ENCODE data around the gene ARL2BP. TPM values are rescaled to one million over a fixed set of nuclear protein-coding genes. Genes with fewer than 3 reads are reported as not detected.

ARL2BP gene
- total RNA-seq, 1 experiment from 2014 or later, result 47.6 TPM

DNA sequence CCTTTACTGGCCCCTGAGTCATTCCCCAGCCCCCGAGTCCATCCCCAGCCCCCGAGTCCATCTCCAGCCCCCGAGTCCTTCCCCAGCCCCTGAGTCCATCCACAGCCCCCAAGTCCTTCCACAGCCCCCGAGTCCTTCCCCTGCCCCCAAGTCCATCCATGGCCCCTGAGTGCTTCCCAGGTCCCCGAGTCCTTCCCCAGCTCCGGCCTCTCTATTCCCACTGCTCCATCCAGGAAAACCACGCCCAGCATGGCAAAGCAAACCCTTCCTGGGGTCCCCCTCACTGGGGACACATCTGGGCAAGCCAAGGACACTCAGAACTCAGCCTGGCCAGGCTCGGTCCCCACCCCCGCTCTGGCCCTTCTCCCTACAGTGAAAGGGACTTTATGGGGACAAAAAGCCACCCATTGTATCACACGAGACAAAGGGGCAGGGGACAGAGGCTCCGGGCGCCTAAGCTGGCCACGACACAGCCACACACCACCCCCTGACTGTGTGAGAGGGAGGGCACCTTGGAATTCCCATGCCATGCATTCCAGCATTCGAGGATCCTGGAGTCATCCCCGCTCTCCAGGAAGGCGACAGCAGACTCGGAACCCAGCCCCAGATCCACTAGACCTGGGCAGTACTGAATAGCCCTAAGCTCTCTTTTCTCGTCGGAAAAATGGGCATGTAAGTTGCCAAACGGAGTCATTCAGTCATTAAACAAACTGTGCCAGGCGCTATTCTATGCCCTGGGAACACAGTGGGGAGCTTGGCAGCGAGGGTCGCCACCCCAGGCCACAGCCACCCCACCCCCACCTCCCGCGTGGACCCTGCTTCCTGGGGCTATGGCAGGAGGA, 25.4 kb downstream of the ARL2BP start:
- peaks cover 9% of the 10 kb centered on the region for H3K36me3 Mint-ChIP-seq (ENCODE audit: insufficient read depth, unreplicated experiment)
- POLR2A ChIA-PET, result no interaction called here
- CTCF ChIA-PET, result no interaction called here

DNA sequence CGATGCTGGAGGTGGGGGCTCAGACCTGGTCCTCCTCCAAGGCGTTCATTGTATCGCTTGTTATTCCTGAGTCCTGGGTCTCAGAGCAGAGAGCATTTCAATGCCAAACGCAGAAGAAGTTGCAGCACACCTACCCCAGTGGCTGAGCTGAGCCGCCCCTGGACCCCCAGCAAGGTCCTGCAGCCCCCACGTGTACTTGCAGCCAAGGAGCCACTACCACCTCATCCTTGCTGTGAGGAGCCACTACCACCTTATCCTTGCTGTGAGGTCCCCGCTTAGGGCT, 25.9 kb downstream of the ARL2BP start:
- no peaks in the 10 kb centered on the region for H3K36me3 ChIP-seq (ENCODE audit: control insufficient read depth, insufficient read depth, low read length)
- no peaks in the 10 kb centered on the region for H3K27me3 ChIP-seq (replicated peaks; ENCODE audit: control insufficient read depth, insufficient read depth, low read length)
- Mint-ChIP-seq H3K27ac (ENCODE audit: unreplicated experiment) (no peak overlapping the region), H3K9me3 (ENCODE audit: unreplicated experiment) (no peaks in the 10 kb centered on the region), H3K36me3 (ENCODE audit: insufficient read depth, unreplicated experiment) (peaks cover 15% of the 10 kb centered on the region), H3K27me3 (ENCODE audit: insufficient read depth, unreplicated experiment) (no peaks in the 10 kb centered on the region), H3K4me3 (ENCODE audit: unreplicated experiment) (no peak overlapping the region), H3K4me1 (ENCODE audit: low read depth, unreplicated experiment) (peaks cover 14% of the 10 kb centered on the region)
- BruUV-seq (replicated peaks), result no TSS peak
- H3K9me3 ChIP-seq, result no peaks in the 10 kb centered on the region
- POLR2A ChIA-PET, result no interaction called here
- peaks cover 24% of the 10 kb centered on the region for H3K4me1 ChIP-seq
- TF ChIP-seq, protein P1, sequence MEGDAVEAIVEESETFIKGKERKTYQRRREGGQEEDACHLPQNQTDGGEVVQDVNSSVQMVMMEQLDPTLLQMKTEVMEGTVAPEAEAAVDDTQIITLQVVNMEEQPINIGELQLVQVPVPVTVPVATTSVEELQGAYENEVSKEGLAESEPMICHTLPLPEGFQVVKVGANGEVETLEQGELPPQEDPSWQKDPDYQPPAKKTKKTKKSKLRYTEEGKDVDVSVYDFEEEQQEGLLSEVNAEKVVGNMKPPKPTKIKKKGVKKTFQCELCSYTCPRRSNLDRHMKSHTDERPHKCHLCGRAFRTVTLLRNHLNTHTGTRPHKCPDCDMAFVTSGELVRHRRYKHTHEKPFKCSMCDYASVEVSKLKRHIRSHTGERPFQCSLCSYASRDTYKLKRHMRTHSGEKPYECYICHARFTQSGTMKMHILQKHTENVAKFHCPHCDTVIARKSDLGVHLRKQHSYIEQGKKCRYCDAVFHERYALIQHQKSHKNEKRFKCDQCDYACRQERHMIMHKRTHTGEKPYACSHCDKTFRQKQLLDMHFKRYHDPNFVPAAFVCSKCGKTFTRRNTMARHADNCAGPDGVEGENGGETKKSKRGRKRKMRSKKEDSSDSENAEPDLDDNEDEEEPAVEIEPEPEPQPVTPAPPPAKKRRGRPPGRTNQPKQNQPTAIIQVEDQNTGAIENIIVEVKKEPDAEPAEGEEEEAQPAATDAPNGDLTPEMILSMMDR (IDR thresholded peaks at IDR 0.05; ENCODE audit: insufficient read depth in 1 of 2, low read depth in 1 of 2, low read length in 1 of 2, severe bottlenecking in 1 of 2, unreplicated experiment in 1 of 2), result no peak
- DNase-seq, result no peak
- H3K4me3 ChIP-seq (ENCODE audit: low read depth, low read length), result no peak overlapping the region
- intact Hi-C loops (cut with micrococcal nuclease; ENCODE audit: unreplicated experiment), result no loop called here
- CTCF ChIA-PET, result no interaction called here

More for the DNA sequence above, 25.4 kb downstream of the ARL2BP start:
- intact Hi-C loops (cut with micrococcal nuclease; ENCODE audit: unreplicated experiment), result no loop called here
- Mint-ChIP-seq H3K9me3 (ENCODE audit: unreplicated experiment) (no peaks in the 10 kb centered on the region), H3K27ac (ENCODE audit: unreplicated experiment) (no peak overlapping the region), H3K4me1 (ENCODE audit: low read depth, unreplicated experiment) (peaks cover 11% of the 10 kb centered on the region), H3K4me3 (ENCODE audit: unreplicated experiment) (no peak overlapping the region), H3K27me3 (ENCODE audit: insufficient read depth, unreplicated experiment) (no peaks in the 10 kb centered on the region)
- Histone ChIP-seq H3K9me3 (no peaks in the 10 kb centered on the region), H3K4me1 (peaks cover 24% of the 10 kb centered on the region), H3K36me3 (ENCODE audit: control insufficient read depth, insufficient read depth, low read length) (no peaks in the 10 kb centered on the region), H3K4me3 (ENCODE audit: low read depth, low read length) (no peak overlapping the region), H3K27me3 (replicated peaks; ENCODE audit: control insufficient read depth, insufficient read depth, low read length) (no peaks in the 10 kb centered on the region)
- no TSS peak for BruUV-seq (replicated peaks)
- no peak for DNase-seq
- TF ChIP-seq, protein P1 (IDR thresholded peaks at IDR 0.05; ENCODE audit: insufficient read depth in 1 of 2, low read depth in 1 of 2, low read length in 1 of 2, severe bottlenecking in 1 of 2, unreplicated experiment in 1 of 2), result no peak

DNA sequence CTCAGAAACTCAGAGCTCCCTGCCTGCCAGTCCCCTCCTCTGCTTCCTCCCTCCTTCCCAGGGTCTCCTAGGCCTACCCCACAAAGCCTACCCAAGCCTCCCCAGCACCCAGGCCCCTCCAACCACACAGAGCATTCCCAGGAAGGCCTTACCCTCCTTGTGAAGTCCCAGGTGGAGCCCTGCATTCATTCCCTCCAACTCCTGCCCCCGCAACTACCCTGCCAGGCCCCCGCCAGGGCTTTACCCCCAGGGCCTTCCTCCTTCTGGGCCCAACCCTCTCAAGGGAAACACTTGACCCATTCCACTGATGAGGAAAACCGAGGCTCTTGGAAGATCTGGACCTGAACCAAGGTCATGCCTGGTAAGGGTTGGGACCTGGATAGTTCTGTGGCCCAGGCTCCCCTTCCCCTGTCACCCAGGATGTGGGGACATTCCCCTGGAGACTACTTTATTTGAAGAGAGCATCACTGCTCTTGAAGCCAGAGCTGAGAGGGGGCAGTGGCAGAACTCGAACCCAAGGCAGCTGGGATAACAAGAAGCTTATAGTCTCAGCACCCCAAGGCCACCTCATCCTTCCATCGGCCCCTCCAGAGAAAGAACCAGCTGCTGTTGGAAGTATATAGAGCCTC, 26.9 kb downstream of the ARL2BP start:
- H3K27ac Mint-ChIP-seq (ENCODE audit: unreplicated experiment), result peak overlapping the region; percentile 26

More for the DNA sequence above, 26.9 kb downstream of the ARL2BP start:
- no peaks in the 10 kb centered on the region for H3K9me3 Mint-ChIP-seq (ENCODE audit: unreplicated experiment)
- H3K36me3 Mint-ChIP-seq (ENCODE audit: insufficient read depth, unreplicated experiment), result peaks cover 18% of the 10 kb centered on the region
- Histone ChIP-seq H3K36me3 (ENCODE audit: control insufficient read depth, insufficient read depth, low read length) (no peaks in the 10 kb centered on the region; the same call in 1 of the 2 replicates), H3K4me3 (ENCODE audit: low read depth, low read length) (no peak overlapping the region), H3K4me1 (peaks cover 24% of the 10 kb centered on the region), H3K9me3 (no peaks in the 10 kb centered on the region), H3K27me3 (replicated peaks; ENCODE audit: control insufficient read depth, insufficient read depth, low read length) (no peaks in the 10 kb centered on the region)
- H3K4me3 Mint-ChIP-seq (ENCODE audit: unreplicated experiment), result no peak overlapping the region
- ChIA-PET CTCF (no interaction called here), POLR2A (interaction anchor here (1.0 kb wide), 1 partner anchor 11 kb away, joined by 3 read pairs; no protein-coding TSS in a partner anchor)
- BruUV-seq (replicated peaks), result no TSS peak
- peaks cover 19% of the 10 kb centered on the region for H3K4me1 Mint-ChIP-seq (ENCODE audit: low read depth, unreplicated experiment)
- TF ChIP-seq, protein P1 (IDR thresholded peaks at IDR 0.05; ENCODE audit: insufficient read depth in 1 of 2, low read depth in 1 of 2, low read length in 1 of 2, severe bottlenecking in 1 of 2, unreplicated experiment in 1 of 2), result no peak
- H3K27me3 Mint-ChIP-seq (ENCODE audit: insufficient read depth, unreplicated experiment), result no peaks in the 10 kb centered on the region
- no peak for DNase-seq
- intact Hi-C loops (cut with micrococcal nuclease; ENCODE audit: unreplicated experiment), result no loop called here
